ENCODE data around the gene NPM1.
"Not testable (repeated sequence)": the region's sequence is repeated elsewhere in the genome, so short reads cannot be mapped to it uniquely, and the experiment has no call there.

NPM1 gene

DNA sequence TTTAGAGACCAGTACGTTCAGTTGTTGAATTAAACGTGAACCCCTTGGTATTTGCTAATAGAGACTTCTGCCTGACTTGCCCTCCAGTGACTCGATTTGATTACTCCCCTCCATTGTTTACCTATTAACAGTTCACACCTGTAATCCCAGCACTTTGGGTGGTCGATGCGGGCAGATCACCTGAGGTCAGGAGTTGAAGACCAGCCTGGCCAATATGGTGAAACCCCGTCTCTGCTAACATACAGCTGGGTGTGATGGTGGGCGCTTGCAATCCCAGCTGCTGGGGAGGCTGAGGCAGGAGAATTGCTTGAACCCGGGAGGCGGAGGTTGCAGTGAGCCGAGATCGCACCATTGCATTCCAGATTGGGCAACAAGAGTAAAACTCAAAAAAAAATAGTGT is 8.9 kb downstream of the NPM1 start:
- not testable (repeated sequence) for H3K4me1 ChIP-seq (ENCODE audit: control insufficient read depth in 2 of 2, insufficient read depth in 2 of 2, low read length in 2 of 2); H3K9ac ChIP-seq (ENCODE audit: low read depth in 1 of 2, low read length in 2 of 2); H3K9me3 ChIP-seq (ENCODE audit: control insufficient read depth in 2 of 2, low read length in 2 of 2); H3K27ac ChIP-seq (ENCODE audit: low read depth in 2 of 2, low read length in 2 of 2); H3K4me3 ChIP-seq (ENCODE audit: low read length in 2 of 2); H3K27me3 ChIP-seq (ENCODE audit: control insufficient read depth in 2 of 2, insufficient read depth in 2 of 2, low read length in 2 of 2)
- peaks cover 60 to 72% of the 10 kb centered on the region in 2 donors for H3K36me3 ChIP-seq (ENCODE audit: control insufficient read depth in 2 of 2, insufficient read depth in 2 of 2, low read length in 2 of 2)

DNA sequence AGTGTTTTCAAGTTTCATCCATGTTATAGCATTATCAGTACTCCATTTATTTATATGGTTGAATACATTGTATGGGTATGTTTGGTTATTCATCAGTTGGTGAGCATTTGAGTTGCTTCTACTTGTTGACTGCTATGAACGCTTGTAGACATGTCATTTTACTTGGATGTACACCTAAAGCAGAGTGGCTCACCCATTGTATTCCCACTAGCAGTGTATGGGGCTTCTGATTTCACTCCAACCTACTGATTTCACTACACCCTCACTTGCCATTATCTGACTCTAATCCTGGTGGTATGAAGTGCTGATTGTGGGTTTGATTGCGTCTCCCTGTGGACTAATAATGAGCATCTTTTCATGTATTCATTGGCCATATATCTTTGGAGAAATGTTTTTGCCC is 9.5 kb downstream of the NPM1 start:
- H3K36me3 ChIP-seq (ENCODE audit: control insufficient read depth in 2 of 2, insufficient read depth in 2 of 2, low read length in 2 of 2): peaks cover 63 to 69% of the 10 kb centered on the region in 2 donors
- H3K4me3 ChIP-seq (ENCODE audit: low read length in 2 of 2): no peak overlapping the region
- H3K9ac ChIP-seq (ENCODE audit: low read depth in 1 of 2, low read length in 2 of 2): no peak overlapping the region
- H3K4me1 ChIP-seq (ENCODE audit: control insufficient read depth in 2 of 2, insufficient read depth in 2 of 2, low read length in 2 of 2): no peaks in the 10 kb centered on the region
- H3K27me3 ChIP-seq (ENCODE audit: control insufficient read depth in 2 of 2, insufficient read depth in 2 of 2, low read length in 2 of 2): no peaks in the 10 kb centered on the region
- no peaks in the 10 kb centered on the region for H3K9me3 ChIP-seq (ENCODE audit: control insufficient read depth in 2 of 2, low read length in 2 of 2)
- H3K27ac ChIP-seq (ENCODE audit: low read depth in 2 of 2, low read length in 2 of 2): no peak overlapping the region

DNA sequence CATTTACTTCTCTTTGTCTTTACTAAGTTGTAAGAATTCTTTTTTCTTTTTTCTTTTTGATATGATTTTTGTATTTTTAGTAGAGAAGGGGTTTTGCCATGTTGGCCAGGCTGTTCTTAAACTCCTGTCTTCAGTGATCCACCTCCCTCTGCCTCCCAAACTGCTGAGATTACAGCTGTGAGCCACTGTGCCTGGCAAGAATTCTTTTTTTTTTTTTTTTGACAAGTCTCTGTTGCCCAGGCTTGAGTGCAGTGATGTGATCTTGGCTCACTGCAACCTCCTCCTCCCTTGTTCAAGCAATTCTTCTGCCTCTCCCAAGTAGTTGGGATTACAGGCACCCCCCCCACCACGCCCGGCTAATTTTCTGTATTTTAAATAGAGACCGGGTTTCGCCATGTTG is 9.9 kb downstream of the NPM1 start:
- H3K36me3 ChIP-seq (ENCODE audit: control insufficient read depth in 2 of 2, insufficient read depth in 2 of 2, low read length in 2 of 2): peaks cover 62 to 65% of the 10 kb centered on the region in 2 donors
- H3K4me3 ChIP-seq (ENCODE audit: low read length in 2 of 2): no peak overlapping the region
- no peaks in the 10 kb centered on the region for H3K9me3 ChIP-seq (ENCODE audit: control insufficient read depth in 2 of 2, low read length in 2 of 2)
- H3K4me1 ChIP-seq (ENCODE audit: control insufficient read depth in 2 of 2, insufficient read depth in 2 of 2, low read length in 2 of 2): no peaks in the 10 kb centered on the region
- H3K27ac ChIP-seq (ENCODE audit: low read depth in 2 of 2, low read length in 2 of 2): no peak overlapping the region
- no peak overlapping the region for H3K9ac ChIP-seq (ENCODE audit: low read depth in 1 of 2, low read length in 2 of 2)
- H3K27me3 ChIP-seq (ENCODE audit: control insufficient read depth in 2 of 2, insufficient read depth in 2 of 2, low read length in 2 of 2): no peaks in the 10 kb centered on the region

DNA sequence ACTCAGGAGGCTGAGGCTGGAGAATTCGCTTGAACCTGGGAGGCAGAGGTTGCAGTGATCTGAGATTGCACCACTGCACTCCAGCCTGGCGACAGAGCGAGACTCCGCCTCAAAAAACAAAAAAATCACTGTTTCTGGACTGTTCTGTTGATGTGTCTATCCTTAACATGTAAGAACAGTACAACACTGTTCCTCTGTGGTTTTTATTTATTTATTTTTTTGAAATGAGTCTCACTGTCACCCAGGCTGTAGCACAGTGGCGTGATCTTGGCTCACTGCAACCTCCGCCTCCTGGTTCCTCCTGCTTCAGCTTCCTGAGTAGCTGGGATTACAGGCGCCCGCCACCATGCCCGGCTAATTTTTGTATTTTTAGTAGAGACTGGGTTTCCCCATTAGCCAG is 11.0 kb downstream of the NPM1 start:
- H3K27me3 ChIP-seq (ENCODE audit: control insufficient read depth in 2 of 2, insufficient read depth in 2 of 2, low read length in 2 of 2); H3K9ac ChIP-seq (ENCODE audit: low read depth in 1 of 2, low read length in 2 of 2); H3K4me1 ChIP-seq (ENCODE audit: control insufficient read depth in 2 of 2, insufficient read depth in 2 of 2, low read length in 2 of 2); H3K9me3 ChIP-seq (ENCODE audit: control insufficient read depth in 2 of 2, low read length in 2 of 2); H3K4me3 ChIP-seq (ENCODE audit: low read length in 2 of 2); H3K27ac ChIP-seq (ENCODE audit: low read depth in 2 of 2, low read length in 2 of 2): not testable (repeated sequence)
- H3K36me3 ChIP-seq (ENCODE audit: control insufficient read depth in 2 of 2, insufficient read depth in 2 of 2, low read length in 2 of 2): peaks cover 53 to 55% of the 10 kb centered on the region in 2 donors

DNA sequence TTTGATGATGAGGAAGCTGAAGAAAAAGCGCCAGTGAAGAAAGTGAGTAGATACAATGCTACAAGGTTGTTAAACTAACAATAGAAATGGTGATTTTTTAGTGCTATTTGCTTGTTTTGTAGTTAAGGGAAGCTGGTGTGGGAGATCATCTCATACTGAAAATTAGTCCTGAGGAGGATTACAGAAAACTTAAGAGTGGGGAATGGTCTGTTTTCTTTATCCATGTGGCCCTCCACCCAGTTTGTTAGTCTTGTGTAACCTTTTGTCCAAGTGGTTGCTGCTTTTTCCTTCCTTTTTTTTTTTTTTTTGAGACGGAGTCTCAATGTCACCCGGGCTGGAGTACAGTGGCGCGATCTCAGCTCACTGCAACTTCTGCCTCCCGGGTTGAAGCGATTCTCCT is 12.5 kb downstream of the NPM1 start:
- no peaks in the 10 kb centered on the region for H3K9me3 ChIP-seq (ENCODE audit: control insufficient read depth in 2 of 2, low read length in 2 of 2)
- peaks cover 41 to 49% of the 10 kb centered on the region in 2 donors for H3K36me3 ChIP-seq (ENCODE audit: control insufficient read depth in 2 of 2, insufficient read depth in 2 of 2, low read length in 2 of 2)
- no peak overlapping the region for H3K4me3 ChIP-seq (ENCODE audit: low read length in 2 of 2)
- H3K9ac ChIP-seq (ENCODE audit: low read depth in 1 of 2, low read length in 2 of 2): no peak overlapping the region
- H3K27ac ChIP-seq (ENCODE audit: low read depth in 2 of 2, low read length in 2 of 2): no peak overlapping the region
- no peaks in the 10 kb centered on the region for H3K4me1 ChIP-seq (ENCODE audit: control insufficient read depth in 2 of 2, insufficient read depth in 2 of 2, low read length in 2 of 2)
- H3K27me3 ChIP-seq (ENCODE audit: control insufficient read depth in 2 of 2, insufficient read depth in 2 of 2, low read length in 2 of 2): no peaks in the 10 kb centered on the region

DNA sequence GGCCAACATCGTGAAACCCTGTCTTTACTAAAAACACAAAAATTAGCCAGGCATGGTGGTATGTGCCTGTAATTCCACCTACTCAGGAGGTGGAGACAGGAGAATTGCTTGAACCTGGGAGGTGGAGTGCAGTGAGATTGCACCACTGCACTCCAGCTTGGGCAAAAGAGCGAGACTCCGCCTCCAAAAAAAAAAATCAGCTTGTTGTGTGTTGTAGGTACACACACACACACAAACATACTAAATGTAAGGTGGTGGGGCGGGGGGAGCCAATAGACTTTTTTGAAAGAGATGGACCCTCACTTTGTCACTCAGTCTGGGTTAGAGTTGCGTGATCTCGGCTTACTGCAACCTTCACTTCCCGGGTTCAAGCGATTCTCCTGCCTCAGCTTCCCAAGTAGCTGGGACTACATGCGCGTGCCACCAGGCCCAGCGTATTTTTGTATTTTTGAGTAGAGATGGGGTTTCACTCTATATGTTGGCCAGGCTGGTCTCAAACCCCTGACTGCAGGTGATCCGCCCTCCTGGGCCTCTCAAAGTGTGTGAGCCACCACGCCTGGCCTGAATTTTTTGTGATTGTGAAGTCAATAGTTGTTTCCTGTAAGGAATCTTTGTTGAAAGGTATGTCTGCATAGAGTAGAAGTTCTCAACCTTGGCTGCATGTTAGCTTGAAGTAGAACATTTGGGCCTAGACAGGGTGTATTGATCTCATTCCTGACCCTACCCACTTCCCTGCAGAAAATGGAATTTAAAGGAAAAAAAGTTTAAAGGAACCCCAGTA is 13.7 kb downstream of the NPM1 start:
- H3K36me3 ChIP-seq (ENCODE audit: control insufficient read depth in 2 of 2, insufficient read depth in 2 of 2, low read length in 2 of 2): peaks cover 44 to 51% of the 10 kb centered on the region in 2 donors
- no peaks in the 10 kb centered on the region for H3K4me1 ChIP-seq (ENCODE audit: control insufficient read depth in 2 of 2, insufficient read depth in 2 of 2, low read length in 2 of 2)
- H3K9me3 ChIP-seq (ENCODE audit: control insufficient read depth in 2 of 2, low read length in 2 of 2): no peaks in the 10 kb centered on the region
- no peak overlapping the region for H3K27ac ChIP-seq (ENCODE audit: low read depth in 2 of 2, low read length in 2 of 2)
- H3K9ac ChIP-seq (ENCODE audit: low read depth in 1 of 2, low read length in 2 of 2): no peak overlapping the region
- H3K27me3 ChIP-seq (ENCODE audit: control insufficient read depth in 2 of 2, insufficient read depth in 2 of 2, low read length in 2 of 2): no peaks in the 10 kb centered on the region
- no peak overlapping the region for H3K4me3 ChIP-seq (ENCODE audit: low read length in 2 of 2)

DNA sequence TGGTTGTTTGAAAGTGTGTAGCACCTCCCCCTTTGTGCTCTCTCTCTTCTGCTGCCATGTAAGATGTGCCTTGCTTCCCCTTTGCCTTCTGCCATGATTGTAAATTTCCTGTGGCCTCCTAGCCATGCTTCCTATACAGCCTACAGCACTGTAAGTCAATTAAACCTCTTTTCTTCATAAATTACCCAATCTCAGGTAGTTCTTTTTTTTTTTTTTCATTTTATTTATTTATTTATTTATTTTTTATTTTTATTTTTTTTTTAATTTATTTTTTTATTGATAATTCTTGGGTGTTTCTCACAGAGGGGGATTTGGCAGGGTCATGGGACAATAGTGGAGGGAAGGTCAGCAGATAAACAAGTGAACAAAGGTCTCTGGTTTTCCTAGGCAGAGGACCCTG is 15.1 kb downstream of the NPM1 start:
- not testable (repeated sequence) for H3K27me3 ChIP-seq (ENCODE audit: control insufficient read depth in 2 of 2, insufficient read depth in 2 of 2, low read length in 2 of 2); H3K9ac ChIP-seq (ENCODE audit: low read depth in 1 of 2, low read length in 2 of 2); H3K9me3 ChIP-seq (ENCODE audit: control insufficient read depth in 2 of 2, low read length in 2 of 2); H3K4me3 ChIP-seq (ENCODE audit: low read length in 2 of 2); H3K27ac ChIP-seq (ENCODE audit: low read depth in 2 of 2, low read length in 2 of 2); H3K4me1 ChIP-seq (ENCODE audit: control insufficient read depth in 2 of 2, insufficient read depth in 2 of 2, low read length in 2 of 2)
- H3K36me3 ChIP-seq (ENCODE audit: control insufficient read depth in 2 of 2, insufficient read depth in 2 of 2, low read length in 2 of 2): peaks cover 42 to 54% of the 10 kb centered on the region in 2 donors

DNA sequence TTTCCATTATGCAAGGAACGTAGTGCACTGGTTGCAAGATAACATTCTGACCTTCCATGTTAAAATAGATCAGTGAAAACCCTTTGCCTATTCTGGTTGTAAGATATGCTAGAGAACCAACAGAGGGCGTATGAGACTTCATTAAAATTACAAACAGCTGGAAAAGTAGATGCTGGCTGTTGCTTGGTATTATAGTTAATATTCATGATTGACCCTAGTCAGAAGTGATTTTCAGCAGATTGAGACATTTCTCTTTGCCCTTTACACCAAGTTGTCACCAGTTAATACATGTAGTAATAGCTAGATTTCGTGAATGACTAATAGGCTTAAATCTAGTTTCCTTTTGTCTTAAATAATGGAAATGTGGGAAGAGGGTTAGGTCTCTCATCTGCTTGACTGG is 18.0 kb downstream of the NPM1 start:
- H3K27ac ChIP-seq (ENCODE audit: low read depth in 2 of 2, low read length in 2 of 2): no peak overlapping the region
- no peak overlapping the region for H3K9ac ChIP-seq (ENCODE audit: low read depth in 1 of 2, low read length in 2 of 2)
- peaks cover 46 to 51% of the 10 kb centered on the region in 2 donors for H3K36me3 ChIP-seq (ENCODE audit: control insufficient read depth in 2 of 2, insufficient read depth in 2 of 2, low read length in 2 of 2)
- H3K9me3 ChIP-seq (ENCODE audit: control insufficient read depth in 2 of 2, low read length in 2 of 2): no peaks in the 10 kb centered on the region
- H3K4me1 ChIP-seq (ENCODE audit: control insufficient read depth in 2 of 2, insufficient read depth in 2 of 2, low read length in 2 of 2): no peaks in the 10 kb centered on the region
- H3K4me3 ChIP-seq (ENCODE audit: low read length in 2 of 2): no peak overlapping the region
- H3K27me3 ChIP-seq (ENCODE audit: control insufficient read depth in 2 of 2, insufficient read depth in 2 of 2, low read length in 2 of 2): no peaks in the 10 kb centered on the region

DNA sequence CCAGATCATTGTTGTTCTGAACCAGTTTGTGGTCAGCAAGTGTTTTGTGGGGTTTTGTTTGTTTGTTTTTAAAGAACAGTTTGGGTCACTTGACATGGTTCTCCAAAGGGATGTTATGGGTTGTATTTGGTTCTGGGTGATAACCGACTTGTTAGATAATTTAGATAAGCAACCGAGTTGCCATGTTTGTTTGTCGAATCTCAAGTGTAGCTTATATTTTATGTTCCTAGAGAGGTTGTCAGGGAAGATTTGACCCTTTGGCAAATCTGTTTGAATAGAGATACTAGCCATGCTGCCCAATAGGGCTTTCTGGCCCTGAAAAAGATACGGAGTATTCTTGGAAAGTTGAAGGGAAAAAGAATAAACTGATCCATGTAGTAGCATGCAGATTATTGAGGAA is 19.6 kb downstream of the NPM1 start:
- Histone ChIP-seq H3K36me3 (ENCODE audit: control insufficient read depth in 2 of 2, insufficient read depth in 2 of 2, low read length in 2 of 2) (peaks cover 44 to 50% of the 10 kb centered on the region in 2 donors), H3K27ac (ENCODE audit: low read depth in 2 of 2, low read length in 2 of 2) (no peak overlapping the region), H3K4me1 (ENCODE audit: control insufficient read depth in 2 of 2, insufficient read depth in 2 of 2, low read length in 2 of 2) (no peaks in the 10 kb centered on the region), H3K27me3 (ENCODE audit: control insufficient read depth in 2 of 2, insufficient read depth in 2 of 2, low read length in 2 of 2) (no peaks in the 10 kb centered on the region), H3K9me3 (ENCODE audit: control insufficient read depth in 2 of 2, low read length in 2 of 2) (no peaks in the 10 kb centered on the region), H3K9ac (ENCODE audit: low read depth in 1 of 2, low read length in 2 of 2) (no peak overlapping the region), H3K4me3 (ENCODE audit: low read length in 2 of 2) (no peak overlapping the region)

DNA sequence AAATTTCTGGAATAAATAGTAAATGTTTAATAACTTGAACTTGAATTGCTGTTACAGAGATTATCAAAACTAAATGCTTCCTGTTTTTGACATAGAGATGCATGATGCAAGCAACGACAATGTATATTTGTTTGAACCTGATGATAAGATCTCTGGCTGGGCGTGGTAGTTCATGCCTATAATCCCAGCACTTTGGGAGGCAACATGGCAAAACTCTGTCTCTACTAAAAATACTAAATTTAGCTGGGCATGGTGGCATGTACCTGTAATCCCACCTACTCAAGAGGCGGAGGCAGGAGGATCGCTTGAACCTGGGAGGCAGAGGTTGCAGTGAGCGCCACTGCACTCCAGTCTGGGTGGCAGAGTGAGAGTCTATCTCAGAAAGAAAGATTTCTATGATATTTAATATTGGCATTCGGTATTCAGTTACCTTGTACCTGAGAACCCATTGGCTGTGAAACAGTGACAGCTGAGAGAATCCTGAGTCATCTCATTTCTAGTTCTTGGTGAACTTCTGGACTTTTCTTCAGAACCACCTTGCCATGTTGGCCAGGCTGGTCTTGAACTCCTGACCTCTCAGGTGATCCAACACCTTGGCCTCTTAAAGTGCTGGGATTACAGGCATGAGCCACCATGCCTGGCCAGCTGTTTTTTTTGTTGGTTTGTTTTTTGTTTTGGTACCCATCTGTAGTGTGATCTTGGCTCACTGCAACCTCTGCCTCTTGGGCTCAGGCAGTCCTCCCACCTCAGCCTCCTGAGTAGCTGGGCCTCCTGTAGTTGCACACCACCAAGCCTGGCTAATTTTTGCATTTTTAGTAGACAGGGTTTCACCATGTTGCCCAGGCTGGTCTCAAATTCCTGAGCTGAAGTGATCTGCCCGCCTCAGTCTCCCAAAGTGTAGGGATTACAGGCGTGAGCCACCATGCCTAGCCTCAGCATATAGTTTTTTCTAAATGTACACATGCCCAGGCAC is 21.8 kb downstream of the NPM1 start:
- Histone ChIP-seq H3K9me3 (ENCODE audit: control insufficient read depth in 2 of 2, low read length in 2 of 2) (no peaks in the 10 kb centered on the region), H3K36me3 (ENCODE audit: control insufficient read depth in 2 of 2, insufficient read depth in 2 of 2, low read length in 2 of 2) (peaks cover 49 to 52% of the 10 kb centered on the region in 2 donors), H3K9ac (ENCODE audit: low read depth in 1 of 2, low read length in 2 of 2) (no peak overlapping the region), H3K27me3 (ENCODE audit: control insufficient read depth in 2 of 2, insufficient read depth in 2 of 2, low read length in 2 of 2) (no peaks in the 10 kb centered on the region), H3K4me3 (ENCODE audit: low read length in 2 of 2) (no peak overlapping the region), H3K27ac (ENCODE audit: low read depth in 2 of 2, low read length in 2 of 2) (no peak overlapping the region), H3K4me1 (ENCODE audit: control insufficient read depth in 2 of 2, insufficient read depth in 2 of 2, low read length in 2 of 2) (no peaks in the 10 kb centered on the region)

Data from mucosa of rectum (tissue), 2 donors.